ENCODE measurements around the gene DEFB113. TPM values are rescaled to one million over a fixed set of nuclear protein-coding genes. Genes with fewer than 3 reads are reported as not detected.

DEFB113 gene
- total RNA-seq, 2 donors from 2014 or later = not detected

- H3K27ac ChIP-seq = no peak overlapping the region
- no peaks in the 10 kb centered on the region for H3K36me3 ChIP-seq
- no peaks in the 10 kb centered on the region for H3K4me1 ChIP-seq
- intact Hi-C loops (cut with DNase I) = no loop called here
- H3K9ac ChIP-seq (ENCODE audit: low read depth in 2 of 2, low read length in 2 of 2) = no peak overlapping the region
- no peak for DNase-seq
- TF ChIP-seq CTCF (IDR thresholded peaks at IDR 0.05) = no peak
- no peaks in the 10 kb centered on the region for H3K9me3 ChIP-seq
- no peaks in the 10 kb centered on the region for H3K27me3 ChIP-seq
- no peak overlapping the region for H3K4me3 ChIP-seq
These were observed 32.4 kb downstream of the DEFB113 start for GRCh38 chr6:49937017-49937416.

GRCh38 chr6:49935387-49935786 is 34.0 kb downstream of the DEFB113 start:
- TF ChIP-seq CTCF (IDR thresholded peaks at IDR 0.05) = no peak
- intact Hi-C loops (cut with DNase I) = no loop called here
- H3K36me3 ChIP-seq = no peaks in the 10 kb centered on the region

GRCh38 chr6:49934770-49935169 is 34.7 kb downstream of the DEFB113 start:
- Histone ChIP-seq H3K27ac (no peak overlapping the region), H3K9me3 (no peaks in the 10 kb centered on the region), H3K9ac (ENCODE audit: low read depth in 2 of 2, low read length in 2 of 2) (no peak overlapping the region), H3K27me3 (no peaks in the 10 kb centered on the region), H3K36me3 (no peaks in the 10 kb centered on the region), H3K4me3 (no peak overlapping the region), H3K4me1 (no peaks in the 10 kb centered on the region)
- TF ChIP-seq CTCF (IDR thresholded peaks at IDR 0.05) = no peak
- intact Hi-C loops (cut with DNase I) = no loop called here
- DNase-seq = no peak

More at GRCh38 chr6:49935387-49935786, 34.0 kb downstream of the DEFB113 start:
- H3K9me3 ChIP-seq = no peaks in the 10 kb centered on the region
- H3K4me3 ChIP-seq = no peak overlapping the region
- no peak overlapping the region for H3K9ac ChIP-seq (ENCODE audit: low read depth in 2 of 2, low read length in 2 of 2)
- H3K27me3 ChIP-seq = no peaks in the 10 kb centered on the region
- H3K4me1 ChIP-seq = no peaks in the 10 kb centered on the region
- no peak overlapping the region for H3K27ac ChIP-seq
- DNase-seq = no peak

GRCh38 chr6:49933526-49933925 is 35.9 kb downstream of the DEFB113 start:
- DNase-seq = no peak
- intact Hi-C loops (cut with DNase I) = no loop called here
- no peaks in the 10 kb centered on the region for H3K27me3 ChIP-seq
- no peaks in the 10 kb centered on the region for H3K9me3 ChIP-seq
- no peaks in the 10 kb centered on the region for H3K4me1 ChIP-seq
- H3K27ac ChIP-seq = no peak overlapping the region
- H3K36me3 ChIP-seq = no peaks in the 10 kb centered on the region
- H3K4me3 ChIP-seq = no peak overlapping the region
- no peak for TF ChIP-seq CTCF (IDR thresholded peaks at IDR 0.05)
- H3K9ac ChIP-seq (ENCODE audit: low read depth in 2 of 2, low read length in 2 of 2) = no peak overlapping the region

GRCh38 chr6:49929340-49929739 is 40.1 kb downstream of the DEFB113 start:
- Histone ChIP-seq H3K9ac (ENCODE audit: low read depth in 2 of 2, low read length in 2 of 2) (no peak overlapping the region), H3K4me1 (no peaks in the 10 kb centered on the region), H3K36me3 (no peaks in the 10 kb centered on the region), H3K9me3 (no peaks in the 10 kb centered on the region), H3K27ac (no peak overlapping the region), H3K4me3 (no peak overlapping the region), H3K27me3 (no peaks in the 10 kb centered on the region)
- TF ChIP-seq CTCF (IDR thresholded peaks at IDR 0.05) = no peak
- no peak for DNase-seq
- intact Hi-C loops (cut with DNase I) = no loop called here

- Histone ChIP-seq H3K9me3 (no peaks in the 10 kb centered on the region), H3K4me3 (no peak overlapping the region), H3K4me1 (no peaks in the 10 kb centered on the region), H3K36me3 (no peaks in the 10 kb centered on the region), H3K27me3 (no peaks in the 10 kb centered on the region), H3K27ac (no peak overlapping the region), H3K9ac (ENCODE audit: low read depth in 2 of 2, low read length in 2 of 2) (no peak overlapping the region)
- intact Hi-C loops (cut with DNase I) = no loop called here
- DNase-seq = no peak
- no peak for TF ChIP-seq CTCF (IDR thresholded peaks at IDR 0.05)
These were observed 45.6 kb downstream of the DEFB113 start for GRCh38 chr6:49923826-49924225.

Measured in colonic mucosa (tissue), 4 donors.